ENCODE measurements around the gene KCNJ15.

- TF ChIP-seq CTCF (IDR thresholded peaks at IDR 0.05) (no peak), POLR2A (IDR thresholded peaks at IDR 0.05) (no peak)
These were observed 12.8 kb downstream of the KCNJ15 start for GRCh38 chr21:38269576-38269936.
